ENCODE results near the gene LYPD6B.

GRCh38 chr2:149112068-149112467 is 73.6 kb downstream of the LYPD6B start:
- TF ChIP-seq YY1 (IDR thresholded peaks at IDR 0.05; ENCODE audit: extremely low read depth, insufficient replicate concordance, low read depth, low read length) (no peak), SP1 (IDR thresholded peaks at IDR 0.05; ENCODE audit: low read depth) (no peak)
